SK-N-MC (cell line): Measurements from ENCODE around the gene TCERG1L.

Source experiments
- EZH2 ChIP-seq: fragments of 200-600 bp; sonication (generic); IDR thresholded peaks from one replicate; pipeline ENCODE4 v1.6.1; 2017; ENCODE audit warnings: antibody characterized with exemption
- FOXP2 ChIP-seq: optimal IDR thresholded peaks from 2 replicates; pipeline ENCODE3; 2011; ENCODE audit warnings: mild to moderate bottlenecking, moderate library complexity; ENCODE audit not compliant: insufficient read depth; ENCODE audit errors: extremely low read length, control extremely low read depth
- POLR2AphosphoS5 ChIP-seq: IDR thresholded peaks from 2 replicates; pipeline ENCODE4 v1.6.1; 2012; ENCODE audit warnings: mild to moderate bottlenecking, low read depth, low read length, borderline replicate concordance

DNA sequence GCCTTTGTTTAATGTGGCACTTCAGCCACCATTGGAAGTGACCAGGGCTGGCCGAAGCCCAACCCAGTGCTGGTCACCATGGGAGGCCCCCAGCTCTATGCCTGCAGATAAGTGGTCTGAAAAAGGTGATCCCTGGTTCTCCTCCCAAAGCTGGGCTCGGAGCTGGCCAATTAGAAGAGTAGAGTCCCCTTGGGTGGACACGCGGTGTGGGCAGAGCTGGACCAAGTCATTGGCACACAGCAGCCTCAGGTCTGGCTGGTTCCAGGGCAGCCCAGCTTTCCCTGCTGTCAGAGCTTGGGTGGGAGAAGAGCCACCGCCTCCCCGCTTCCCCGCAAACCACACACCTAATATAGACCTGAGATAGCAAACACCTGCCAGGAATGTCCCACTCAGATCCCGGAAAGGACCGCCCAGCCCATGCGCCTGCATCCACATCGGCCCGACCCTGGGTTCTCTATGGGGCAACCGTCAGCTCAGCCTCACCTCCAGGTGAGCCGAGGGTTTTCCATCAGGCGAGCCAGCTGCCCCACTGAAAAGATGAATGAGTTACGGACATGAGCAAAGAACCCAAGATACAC is 84.3 kb downstream of the TCERG1L start:
- TF ChIP-seq EZH2 (no peak), POLR2AphosphoS5 (no peak), FOXP2 (no peak)
